Activated T-helper 1 cell treated with anti-CD3 and anti-CD28 coated beads, Interleukin-2, amount 50 U/mL, for 16 hours (primary cell): ENCODE measurements around the gene CACNA1D.

ENCODE experiments used
- DNase-seq, 2 donors: peaks; one replicate each; pipeline ENCODE4 v3.0.0-alpha.2; 2020; ENCODE audit warnings: low read depth in 1 of 2, low spot score in 1 of 2

Gene CACNA1D

DNA sequence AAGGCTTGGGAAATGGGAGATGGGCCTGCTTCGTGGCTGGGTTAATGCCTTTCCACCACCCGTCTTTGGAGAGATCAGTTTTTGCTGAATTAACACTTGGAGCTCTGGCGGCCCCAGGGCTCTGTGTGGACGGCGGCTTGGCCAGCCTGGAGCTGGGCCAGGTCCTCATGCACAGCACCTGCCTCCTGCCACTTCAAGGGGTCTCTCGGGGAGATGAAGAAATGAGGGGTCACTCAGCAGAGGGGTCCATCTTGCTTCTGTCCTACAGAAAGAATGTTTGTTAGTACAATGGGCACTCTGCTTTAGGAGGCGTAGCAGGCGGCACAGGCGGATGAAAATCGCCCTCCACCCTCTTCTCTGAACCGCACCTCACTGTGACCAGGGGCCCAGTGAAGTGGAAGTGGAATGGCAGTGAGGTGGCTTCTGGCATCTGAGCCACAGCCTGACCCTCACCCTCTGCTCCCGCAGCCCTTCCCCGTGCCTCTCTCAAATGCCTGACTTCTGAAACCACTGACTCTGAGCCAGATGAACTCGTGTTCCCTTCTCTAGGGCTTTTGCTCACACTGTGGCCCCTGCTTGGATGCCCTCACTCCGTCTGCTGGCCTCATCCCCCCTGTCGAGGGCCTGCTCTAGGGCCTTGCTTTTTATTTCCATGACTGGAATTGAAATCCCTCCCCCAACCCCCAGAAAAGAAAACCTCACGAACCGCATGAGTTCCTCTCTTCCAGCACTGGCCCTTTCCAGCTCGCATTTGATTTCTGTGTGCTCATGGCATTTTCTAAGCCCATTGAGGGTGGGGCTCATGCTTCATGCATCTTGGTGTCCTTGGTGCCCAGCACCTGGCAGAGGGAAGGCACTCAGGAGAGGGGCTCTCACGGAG lies 309.6 kb downstream of the CACNA1D start:
- no peak for DNase-seq

DNA sequence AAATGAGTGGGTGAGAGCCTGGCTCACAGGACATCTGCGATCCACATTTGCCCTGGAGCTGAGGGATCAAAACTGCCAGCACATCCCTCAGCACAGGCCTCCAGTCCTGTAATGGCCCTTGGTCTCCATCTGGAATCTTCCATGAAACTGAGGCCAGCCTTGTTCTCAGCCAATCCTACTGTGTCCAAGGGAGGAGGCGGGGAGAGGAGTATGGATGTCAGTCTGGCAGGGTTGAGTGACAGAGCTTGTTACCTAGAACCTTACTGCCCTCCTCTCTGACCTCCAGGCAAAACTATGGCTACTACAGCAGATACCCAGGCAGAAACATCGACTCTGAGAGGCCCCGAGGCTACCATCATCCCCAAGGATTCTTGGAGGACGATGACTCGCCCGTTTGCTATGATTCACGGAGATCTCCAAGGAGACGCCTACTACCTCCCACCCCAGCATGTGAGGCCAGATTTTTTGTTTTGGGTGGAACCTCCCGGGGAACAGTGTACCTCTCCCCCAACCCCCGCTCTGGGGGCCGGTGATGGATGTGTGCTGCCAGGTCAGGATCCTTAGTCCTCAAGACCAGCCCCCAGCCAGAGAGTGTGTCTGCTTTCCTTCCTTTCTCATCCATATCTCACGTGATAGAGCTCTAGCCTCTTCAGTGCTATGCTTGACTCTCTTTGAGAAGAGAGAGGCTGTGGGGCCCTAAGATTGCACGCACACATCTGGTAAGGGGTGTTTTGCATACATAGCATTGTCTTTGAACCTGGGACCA lies 310.5 kb downstream of the CACNA1D start:
- no peak for DNase-seq

DNA sequence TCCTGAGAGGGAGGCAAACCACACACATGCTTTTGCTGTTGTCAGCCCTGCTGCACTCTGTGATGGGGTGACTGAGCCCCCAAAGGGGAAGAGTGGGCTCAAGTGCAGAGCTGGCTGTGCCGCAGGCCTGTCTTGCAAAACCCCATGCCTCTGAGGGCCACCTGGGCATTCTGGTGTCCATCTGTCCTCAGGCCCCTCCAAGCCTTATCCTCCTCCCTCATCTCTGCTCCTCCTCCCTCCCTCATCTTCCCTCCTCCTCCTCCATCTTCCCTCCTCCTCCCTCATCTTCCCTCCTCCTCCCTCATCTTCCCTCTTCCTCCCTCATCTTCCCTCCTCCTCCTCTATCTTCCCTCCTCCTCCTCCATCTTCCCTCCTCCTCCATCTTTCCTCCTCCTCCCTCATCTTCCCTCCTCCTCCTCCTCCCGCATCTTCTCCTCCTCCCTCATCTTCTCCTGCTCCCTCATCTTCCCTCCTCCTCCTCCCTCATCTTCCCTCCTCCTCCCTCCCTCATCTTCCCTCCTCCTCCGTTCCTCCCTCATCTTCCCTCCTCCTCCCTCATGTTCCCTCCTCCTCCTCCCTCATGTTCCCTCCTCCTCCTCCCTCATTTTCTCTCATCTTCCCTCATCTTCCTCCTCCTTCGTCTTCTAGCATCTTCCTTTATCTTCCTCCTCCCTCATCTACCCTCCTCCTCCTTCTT lies 311.2 kb downstream of the CACNA1D start:
- DNase-seq, result no peak

DNA sequence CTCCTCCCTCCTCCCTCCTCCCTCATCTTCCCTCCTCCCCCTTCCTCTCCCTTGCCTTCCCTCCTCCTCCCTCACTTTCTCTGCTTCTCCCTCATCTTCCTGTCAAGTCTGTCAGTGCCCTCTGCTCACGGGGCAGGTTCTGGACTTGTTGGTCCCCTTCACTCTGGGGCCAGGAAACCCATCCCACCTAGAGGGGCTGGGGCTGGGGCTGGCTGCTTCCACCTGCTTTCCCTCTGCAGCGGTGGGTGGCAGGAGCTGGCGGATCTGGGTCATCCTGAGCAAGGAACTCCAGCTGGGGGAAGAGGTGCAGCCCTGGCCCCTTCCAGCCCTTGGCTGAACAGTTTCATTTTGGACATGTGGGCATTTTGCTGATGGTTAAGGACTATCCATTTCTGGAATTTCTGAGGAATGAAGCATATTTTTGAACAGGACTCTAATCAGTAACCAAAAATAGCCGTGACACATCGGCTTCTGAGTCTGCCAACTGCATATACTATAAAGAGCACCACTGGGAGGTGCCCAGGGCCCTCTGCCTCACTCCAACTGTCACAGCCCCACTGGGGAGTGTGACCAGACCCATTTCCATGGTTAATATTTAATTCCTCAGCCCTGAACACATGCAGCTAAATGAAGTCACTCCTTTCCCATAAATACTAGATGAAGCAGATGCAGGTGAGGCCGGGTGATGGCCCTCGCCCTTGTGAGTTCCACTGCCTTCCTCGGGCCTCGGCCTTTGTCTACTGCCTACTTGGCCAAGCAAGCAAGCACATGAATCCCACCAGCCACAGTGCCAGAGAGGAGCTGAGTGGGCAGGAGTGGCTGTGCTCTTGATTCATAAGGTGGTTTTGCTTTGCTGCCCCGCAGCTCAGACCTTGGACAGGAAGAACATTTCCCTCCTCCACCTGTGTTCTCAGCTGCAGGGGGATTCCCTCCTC lies 312.0 kb downstream of the CACNA1D start:
- DNase-seq, result no peak

DNA sequence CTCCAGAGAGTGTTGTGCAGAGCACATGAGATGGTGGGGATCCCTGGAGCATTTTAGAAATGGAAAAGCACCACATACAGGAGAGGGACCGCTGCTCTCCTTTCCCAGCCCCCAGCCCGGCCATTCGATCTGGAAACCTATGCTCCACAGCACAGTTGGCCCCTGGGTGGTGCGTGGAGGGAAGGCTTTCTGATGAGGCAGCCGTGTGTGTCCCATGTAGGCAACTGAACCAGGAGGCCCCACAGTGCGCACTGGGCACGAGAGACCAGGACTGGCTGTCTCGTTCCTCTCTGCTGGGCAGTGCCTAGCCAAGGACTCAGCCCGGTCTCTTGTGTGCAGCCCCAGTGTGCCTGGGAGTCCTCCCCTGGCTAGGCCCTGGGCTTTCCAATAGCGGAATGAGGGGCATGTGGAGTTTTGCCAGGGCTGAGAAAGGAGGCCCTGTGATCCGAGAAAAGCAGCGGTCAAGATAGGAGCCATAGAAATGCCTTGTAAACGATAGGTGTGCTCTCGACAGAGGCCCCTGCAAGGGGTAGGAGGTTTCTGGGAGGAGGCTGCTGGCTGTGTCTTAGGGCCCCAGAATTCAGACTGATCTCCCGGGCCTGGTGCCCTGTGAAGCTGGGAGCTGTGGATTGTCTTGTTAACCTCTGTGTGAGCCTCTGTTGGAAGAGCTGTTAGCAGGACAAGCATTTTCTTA lies 312.9 kb downstream of the CACNA1D start:
- no peak for DNase-seq

DNA sequence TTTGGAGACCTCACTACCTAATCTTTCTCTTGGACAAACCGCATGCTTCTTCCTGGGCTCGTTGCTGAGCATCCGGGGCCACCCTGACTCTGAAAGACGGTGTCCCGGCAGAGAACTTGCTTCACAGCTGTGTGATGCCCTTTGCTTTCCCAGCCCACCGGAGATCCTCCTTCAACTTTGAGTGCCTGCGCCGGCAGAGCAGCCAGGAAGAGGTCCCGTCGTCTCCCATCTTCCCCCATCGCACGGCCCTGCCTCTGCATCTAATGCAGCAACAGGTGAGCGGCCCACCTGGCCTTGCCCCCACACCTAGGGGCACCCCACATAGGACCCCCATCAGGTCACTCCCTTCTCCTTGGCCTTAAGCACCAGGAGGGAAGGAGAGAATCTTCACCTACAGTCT lies 314.1 kb downstream of the CACNA1D start:
- DNase-seq, result no peak

DNA sequence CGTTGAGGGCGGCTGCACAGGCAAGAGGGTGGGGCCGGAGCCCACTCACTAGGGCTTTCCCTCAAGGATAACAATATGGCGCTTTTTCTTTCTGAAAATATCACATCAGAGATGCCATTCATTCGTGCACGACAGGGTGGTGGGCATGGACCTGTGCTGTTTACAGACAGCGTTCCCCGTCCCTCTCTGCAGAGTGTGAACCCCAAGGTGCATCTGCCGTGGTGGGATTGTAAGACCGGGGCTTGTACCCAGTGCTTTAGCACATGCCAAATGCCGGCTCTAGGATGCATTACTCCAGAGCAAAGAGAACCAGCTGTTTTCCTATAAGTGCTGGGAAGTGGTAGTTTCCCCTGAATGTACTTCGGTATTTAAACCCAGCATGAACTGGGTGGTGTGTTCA lies 314.9 kb downstream of the CACNA1D start:
- DNase-seq, result no peak

DNA sequence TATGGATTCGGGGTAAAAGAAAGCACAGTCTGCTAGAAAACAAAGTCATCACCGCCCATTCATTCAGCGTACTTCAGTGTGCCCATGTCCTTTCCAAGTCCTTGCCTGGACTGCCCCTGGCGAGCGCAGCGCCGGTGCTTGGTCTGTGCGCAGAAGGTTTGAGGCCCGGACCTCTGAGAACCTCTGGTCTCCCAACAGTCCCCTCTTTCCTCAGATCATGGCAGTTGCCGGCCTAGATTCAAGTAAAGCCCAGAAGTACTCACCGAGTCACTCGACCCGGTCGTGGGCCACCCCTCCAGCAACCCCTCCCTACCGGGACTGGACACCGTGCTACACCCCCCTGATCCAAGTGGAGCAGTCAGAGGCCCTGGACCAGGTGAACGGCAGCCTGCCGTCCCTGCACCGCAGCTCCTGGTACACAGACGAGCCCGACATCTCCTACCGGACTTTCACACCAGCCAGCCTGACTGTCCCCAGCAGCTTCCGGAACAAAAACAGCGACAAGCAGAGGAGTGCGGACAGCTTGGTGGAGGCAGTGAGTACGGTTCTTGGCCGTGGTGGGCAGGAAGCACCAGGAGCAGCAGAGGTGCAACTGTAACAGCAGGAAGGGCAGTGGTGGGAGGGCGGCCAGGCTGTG lies 315.5 kb downstream of the CACNA1D start:
- no peak for DNase-seq

DNA sequence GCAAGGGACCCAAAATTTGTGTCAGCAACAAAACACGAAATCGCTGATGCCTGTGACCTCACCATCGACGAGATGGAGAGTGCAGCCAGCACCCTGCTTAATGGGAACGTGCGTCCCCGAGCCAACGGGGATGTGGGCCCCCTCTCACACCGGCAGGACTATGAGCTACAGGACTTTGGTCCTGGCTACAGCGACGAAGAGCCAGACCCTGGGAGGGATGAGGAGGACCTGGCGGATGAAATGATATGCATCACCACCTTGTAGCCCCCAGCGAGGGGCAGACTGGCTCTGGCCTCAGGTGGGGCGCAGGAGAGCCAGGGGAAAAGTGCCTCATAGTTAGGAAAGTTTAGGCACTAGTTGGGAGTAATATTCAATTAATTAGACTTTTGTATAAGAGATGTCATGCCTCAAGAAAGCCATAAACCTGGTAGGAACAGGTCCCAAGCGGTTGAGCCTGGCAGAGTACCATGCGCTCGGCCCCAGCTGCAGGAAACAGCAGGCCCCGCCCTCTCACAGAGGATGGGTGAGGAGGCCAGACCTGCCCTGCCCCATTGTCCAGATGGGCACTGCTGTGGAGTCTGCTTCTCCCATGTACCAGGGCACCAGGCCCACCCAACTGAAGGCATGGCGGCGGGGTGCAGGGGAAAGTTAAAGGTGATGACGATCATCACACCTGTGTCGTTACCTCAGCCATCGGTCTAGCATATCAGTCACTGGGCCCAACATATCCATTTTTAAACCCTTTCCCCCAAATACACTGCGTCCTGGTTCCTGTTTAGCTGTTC lies 316.9 kb downstream of the CACNA1D start:
- DNase-seq, result no peak

DNA sequence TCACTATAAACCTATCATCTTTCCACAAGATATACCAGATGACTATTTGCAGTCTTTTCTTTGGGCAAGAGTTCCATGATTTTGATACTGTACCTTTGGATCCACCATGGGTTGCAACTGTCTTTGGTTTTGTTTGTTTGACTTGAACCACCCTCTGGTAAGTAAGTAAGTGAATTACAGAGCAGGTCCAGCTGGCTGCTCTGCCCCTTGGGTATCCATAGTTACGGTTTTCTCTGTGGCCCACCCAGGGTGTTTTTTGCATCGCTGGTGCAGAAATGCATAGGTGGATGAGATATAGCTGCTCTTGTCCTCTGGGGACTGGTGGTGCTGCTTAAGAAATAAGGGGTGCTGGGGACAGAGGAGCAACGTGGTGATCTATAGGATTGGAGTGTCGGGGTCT lies 318.0 kb downstream of the CACNA1D start:
- no peak for DNase-seq

DNA sequence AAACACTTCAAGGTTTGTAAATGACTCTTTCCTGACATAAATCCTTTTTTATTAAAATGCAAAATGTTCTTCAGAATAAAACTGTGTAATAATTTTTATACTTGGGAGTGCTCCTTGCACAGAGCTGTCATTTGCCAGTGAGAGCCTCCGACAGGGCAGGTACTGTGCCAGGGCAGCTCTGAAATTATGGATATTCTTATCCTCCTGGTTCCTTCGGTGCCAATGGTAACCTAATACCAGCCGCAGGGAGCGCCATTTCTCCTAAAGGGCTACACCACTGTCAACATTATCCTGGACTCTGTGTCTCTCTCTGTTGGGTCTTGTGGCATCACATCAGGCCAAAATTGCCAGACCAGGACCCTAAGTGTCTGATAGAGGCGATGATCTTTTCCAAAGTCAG lies 318.8 kb downstream of the CACNA1D start:
- DNase-seq, result no peak

DNA sequence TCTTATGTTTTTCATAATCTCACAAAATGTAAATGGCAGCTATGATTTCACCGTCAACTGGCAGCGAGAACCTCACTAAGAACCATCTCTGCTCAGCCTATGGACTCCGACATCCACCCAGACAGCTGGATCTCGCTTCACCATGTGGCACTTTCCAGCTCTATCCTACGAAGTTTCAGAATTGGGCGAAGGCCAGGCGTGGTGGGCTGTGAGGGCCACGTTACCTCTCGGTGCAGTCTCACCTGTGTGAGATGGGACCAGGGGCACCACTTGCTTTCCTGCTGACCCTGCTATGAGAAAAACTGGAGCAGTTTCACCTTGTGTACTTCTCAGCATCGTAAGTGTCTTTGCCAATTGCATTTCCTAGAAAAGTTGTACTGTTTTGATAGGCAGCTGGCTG lies 319.5 kb downstream of the CACNA1D start:
- DNase-seq, result no peak

DNA sequence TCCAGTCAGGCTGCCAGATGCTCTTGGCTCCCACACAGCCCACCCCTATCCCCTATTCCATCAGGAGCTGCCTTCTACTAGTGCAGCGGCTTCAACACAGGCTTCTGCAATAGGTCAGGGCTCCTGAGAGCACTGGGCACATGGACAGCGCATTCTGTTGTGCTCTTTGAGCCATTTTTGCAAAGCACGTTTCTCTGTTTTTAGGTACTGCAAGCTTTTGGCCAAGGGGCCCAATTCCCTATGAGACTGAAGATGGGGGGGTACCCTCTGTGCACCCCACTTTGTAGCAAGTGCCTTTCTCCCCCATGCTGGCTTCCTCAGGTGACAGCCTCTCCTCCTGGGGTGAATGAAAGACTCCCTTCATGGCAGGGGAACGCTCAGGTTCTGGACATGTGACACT lies 320.7 kb downstream of the CACNA1D start:
- no peak for DNase-seq

DNA sequence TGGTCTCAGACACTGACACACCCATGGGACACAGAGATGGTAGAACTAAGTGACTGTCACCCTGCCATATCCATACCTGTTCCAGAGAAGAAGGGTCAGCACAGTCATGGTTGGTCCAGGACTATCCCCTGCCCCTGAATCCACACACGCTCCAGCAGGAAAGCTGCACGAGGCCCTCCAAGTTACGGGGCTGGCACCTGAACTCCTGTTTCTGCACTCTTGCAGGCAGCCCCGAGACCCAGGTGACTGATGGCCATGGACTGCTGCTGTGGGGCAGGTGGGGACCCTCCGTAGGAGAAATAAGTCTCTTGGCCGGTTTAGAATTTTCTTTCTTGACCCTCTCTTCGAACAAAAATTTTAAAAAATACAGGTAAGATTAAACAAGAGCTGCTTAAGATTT lies 321.2 kb downstream of the CACNA1D start:
- no peak for DNase-seq

DNA sequence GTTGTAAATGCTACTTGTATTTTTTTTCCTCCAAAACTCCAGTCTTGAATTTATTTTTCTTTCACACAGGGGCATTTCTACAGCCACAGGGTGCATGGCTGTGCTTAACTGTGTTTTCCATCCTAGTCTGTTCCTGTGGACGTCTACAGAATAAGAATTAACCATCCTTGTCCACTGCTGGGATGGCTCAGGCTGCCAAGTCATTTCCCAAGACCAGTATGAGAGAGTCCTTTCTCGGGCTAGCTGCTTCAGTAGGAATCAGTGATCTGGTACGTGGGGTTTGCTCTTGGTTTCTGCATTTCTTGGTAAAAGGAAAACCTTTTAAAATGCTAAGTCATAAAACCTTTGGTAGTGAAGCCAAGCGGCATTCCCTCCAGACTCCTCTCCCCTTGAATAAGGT lies 322.0 kb downstream of the CACNA1D start:
- DNase-seq, result no peak

DNA sequence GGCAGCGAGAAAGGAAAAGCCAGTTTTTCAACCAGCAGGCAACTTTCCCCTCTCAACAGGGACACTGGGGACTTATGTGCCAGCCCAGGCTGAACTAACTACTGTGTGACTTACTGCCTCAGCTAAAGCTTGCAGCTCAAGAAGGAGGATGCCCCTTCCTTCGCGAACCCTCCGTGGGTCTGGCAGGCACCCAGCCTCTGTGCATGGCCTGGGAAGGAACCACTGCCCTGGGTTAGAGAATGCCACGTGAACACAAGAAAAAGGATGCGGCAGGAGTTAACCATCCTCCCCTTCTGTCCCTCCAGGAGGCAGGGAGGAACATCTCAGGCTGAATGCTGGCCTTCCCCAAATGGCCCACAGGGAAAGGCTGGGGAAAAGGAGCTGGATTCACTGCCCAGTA lies 322.8 kb downstream of the CACNA1D start:
- no peak for DNase-seq

DNA sequence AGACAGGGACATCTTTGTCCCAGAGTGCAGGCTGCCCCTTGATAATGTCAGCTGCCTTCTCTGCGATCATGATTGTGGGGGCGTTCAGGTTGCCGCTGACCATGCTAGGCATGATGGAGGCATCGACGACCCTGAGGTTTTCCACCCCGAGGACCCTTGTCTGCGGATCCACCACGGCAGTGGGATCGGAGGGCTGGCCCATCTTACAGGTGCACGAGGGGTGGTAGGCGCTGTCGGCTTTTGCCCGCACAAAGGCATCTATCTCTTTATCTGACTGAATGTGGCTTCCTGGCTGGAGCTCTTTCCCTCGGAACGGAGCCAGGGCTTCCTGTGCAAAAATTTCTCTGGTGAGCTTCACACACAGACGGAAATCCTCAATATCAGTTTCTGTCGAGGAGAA lies 323.4 kb downstream of the CACNA1D start:
- no peak for DNase-seq

DNA sequence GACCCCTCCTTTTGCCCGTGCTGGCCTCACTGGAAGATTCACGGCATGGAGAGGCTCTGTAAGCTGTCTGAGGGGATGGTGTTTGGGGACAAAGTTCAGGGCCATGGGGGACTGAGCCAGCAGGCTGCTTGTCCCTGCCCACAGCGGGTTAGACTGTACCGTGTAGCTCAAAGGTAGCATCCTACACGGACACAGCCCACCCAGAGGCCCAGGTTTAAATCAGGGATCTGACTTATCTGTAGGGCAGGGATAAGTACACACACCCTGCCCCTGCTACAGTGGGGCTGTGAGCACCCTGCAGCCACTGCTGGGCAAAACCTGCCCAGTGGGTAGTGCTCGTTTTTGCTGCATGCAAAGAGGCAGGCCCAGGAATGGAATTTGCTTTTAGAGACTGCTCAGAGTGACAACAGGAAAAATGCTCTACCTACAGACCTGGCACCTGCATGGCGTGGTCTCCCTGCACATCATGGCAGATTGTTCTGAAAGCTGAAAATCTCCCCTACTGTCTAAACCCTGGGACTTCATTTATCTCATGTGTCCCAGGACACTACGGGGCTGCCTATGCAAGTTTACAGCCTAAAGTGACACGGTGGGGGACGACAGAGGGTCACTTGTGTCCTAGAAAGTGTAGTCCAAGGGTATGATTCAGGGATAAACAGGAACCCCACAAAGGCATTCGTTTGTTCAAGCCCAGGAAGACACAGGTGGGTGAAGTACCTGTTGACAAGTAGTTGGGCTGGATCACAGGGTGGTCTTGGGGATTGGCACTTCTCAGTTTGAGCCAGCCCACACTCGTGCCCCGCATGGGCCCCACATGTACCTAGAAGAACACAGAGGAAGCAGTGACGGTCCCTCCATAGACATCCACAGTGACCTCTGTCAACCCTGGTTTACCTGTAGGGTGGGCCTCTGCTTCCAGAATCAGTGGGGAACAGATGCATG lies 324.1 kb downstream of the CACNA1D start:
- DNase-seq, result no peak
